LHCN-M2 (cell line): ENCODE data around the gene SLC19A1. TPM values are rescaled to one million over a fixed set of nuclear protein-coding genes. Genes with fewer than 3 reads are reported as not detected.

Experiments used
- DNase-seq: peaks from one replicate; pipeline ENCODE4 v3.0.0-alpha.2; 2012; ENCODE audit warnings: low read depth
- total RNA-seq: library from RNA; depleted of rRNA; stranded (reverse); fragments of >200 nt; gene quantifications from 2 replicates; pipeline ENCODE4 v1.2.3, GENCODE V29; 2014

The SLC19A1 gene
- total RNA-seq, 1 experiment from 2014 or later, result 21.8 TPM

GRCh38 chr21:45558044-45558721 lies 15.9 kb upstream of the SLC19A1 start:
- DNase-seq, result no peak

DNA sequence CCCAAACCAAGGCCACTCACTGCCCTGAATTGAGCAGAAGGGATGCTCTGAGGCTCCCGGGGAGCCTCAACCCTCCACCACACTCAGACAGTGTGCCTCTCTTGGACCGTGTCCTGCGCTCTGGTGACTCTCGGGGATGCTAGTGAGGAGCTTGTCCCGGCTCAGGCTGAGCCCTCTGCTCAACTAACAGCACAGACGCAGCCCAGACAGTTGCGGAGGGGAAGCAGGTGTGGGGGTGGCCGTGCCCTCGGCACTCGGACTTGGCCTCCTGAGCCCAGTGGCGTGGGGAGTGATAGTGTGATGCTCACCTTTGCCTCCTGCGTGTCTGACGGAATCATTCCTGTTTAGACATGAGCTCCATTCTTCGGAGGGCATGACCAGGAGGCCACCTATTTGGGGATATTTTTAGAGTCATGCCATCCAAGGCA lies 15.4 kb upstream of the SLC19A1 start:
- no peak for DNase-seq

GRCh38 chr21:45556645-45557615 lies 14.7 kb upstream of the SLC19A1 start:
- DNase-seq, result no peak

- no peak for DNase-seq
Observed at GRCh38 chr21:45556302-45556644, 14.0 kb upstream of the SLC19A1 start.

DNA sequence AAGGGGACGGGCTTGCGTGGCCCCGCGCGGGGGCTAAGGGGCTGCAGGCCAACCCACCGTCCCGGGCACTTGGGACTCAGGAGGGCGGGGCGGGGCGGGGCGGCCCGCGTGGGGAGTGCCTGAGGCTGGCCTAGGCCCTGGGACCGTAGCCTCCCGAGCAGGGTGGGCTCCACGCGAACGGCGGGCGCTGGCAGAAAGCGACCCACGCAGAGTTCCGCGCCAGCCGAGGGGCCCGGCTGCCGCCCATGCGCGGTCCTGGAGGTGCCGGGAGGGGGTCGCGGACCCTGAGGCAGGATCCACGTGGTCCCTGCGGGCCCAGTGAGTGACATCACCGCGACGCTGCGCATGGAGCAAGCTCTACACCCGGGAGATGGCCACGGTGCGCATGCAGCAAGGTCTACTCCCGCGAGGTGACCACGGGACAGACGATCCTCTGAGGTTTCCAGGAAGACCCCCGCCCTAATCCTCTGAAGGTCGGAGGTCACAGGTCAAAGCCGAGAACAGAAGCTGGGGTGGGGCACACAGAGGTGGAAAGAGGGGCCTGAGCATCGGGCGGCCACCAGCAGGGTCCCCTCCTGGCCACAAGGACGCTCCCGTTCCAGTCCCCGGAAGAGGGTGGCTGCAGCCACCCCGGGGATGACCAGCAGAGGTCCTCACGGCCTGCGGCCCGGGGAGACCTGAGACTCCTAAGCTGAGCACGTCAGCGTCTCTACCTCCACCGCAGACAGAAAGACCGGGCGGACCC lies 13.5 kb upstream of the SLC19A1 start:
- peak; percentile 69 for DNase-seq

- no peak for DNase-seq
Observed at GRCh38 chr21:45555251-45555556, 13.0 kb upstream of the SLC19A1 start.

- DNase-seq, result peak; percentile 69
Observed at GRCh38 chr21:45554477-45555175, 12.4 kb upstream of the SLC19A1 start.

- DNase-seq, result no peak
Observed at GRCh38 chr21:45552696-45553391, 10.6 kb upstream of the SLC19A1 start.

- no peak for DNase-seq
Observed at GRCh38 chr21:45551783-45552695, 9.8 kb upstream of the SLC19A1 start.

GRCh38 chr21:45551316-45551715 lies 9.1 kb upstream of the SLC19A1 start:
- DNase-seq, result peak; percentile 86

- no peak for DNase-seq
Observed at GRCh38 chr21:45550522-45551210, 8.4 kb upstream of the SLC19A1 start.

- DNase-seq, result no peak
Observed at GRCh38 chr21:45549626-45550463, 7.6 kb upstream of the SLC19A1 start.

GRCh38 chr21:45548711-45549491 lies 6.7 kb upstream of the SLC19A1 start:
- no peak for DNase-seq

- DNase-seq, result no peak
Observed at GRCh38 chr21:45547545-45547900, 5.3 kb upstream of the SLC19A1 start.

GRCh38 chr21:45546636-45547544 lies 4.7 kb upstream of the SLC19A1 start:
- DNase-seq, result no peak

GRCh38 chr21:45545691-45546531 lies 3.7 kb upstream of the SLC19A1 start:
- DNase-seq, result no peak
